GM12892 (cell line): ENCODE data around the gene HNRNPK.

ENCODE experiments used
- DNase-seq: peaks from one replicate; pipeline ENCODE4 v3.0.0; 2011; ENCODE audit not compliant: insufficient read length
- FAIRE-seq: peaks from 2 replicates; lab custom pipeline; 2011; peaks lifted over from hg19 to GRCh38; lab: Jason Lieb, UNC
- POLR2A ChIP-seq: IDR thresholded peaks from 2 replicates; pipeline ENCODE4 v1.6.1; 2011; ENCODE audit warnings: low read depth, low read length, control low read depth
- POLR2AphosphoS5 ChIP-seq: IDR thresholded peaks from 2 replicates; pipeline ENCODE4 v1.6.1; 2011; ENCODE audit warnings: low read depth, low read length, control low read depth
- TAF1 ChIP-seq: IDR thresholded peaks from 2 replicates; pipeline ENCODE4 v1.6.1; 2011; ENCODE audit warnings: low read depth, mild to moderate bottlenecking, control low read depth, low read length, borderline replicate concordance

HNRNPK gene

GRCh38 chr9:83991355-83991754 lies 11.3 kb upstream of the HNRNPK start:
- no peak for FAIRE-seq
- TF ChIP-seq POLR2AphosphoS5, result no peak
- no peak for TF ChIP-seq POLR2A
- no peak for TF ChIP-seq TAF1
- DNase-seq, result no peak

DNA sequence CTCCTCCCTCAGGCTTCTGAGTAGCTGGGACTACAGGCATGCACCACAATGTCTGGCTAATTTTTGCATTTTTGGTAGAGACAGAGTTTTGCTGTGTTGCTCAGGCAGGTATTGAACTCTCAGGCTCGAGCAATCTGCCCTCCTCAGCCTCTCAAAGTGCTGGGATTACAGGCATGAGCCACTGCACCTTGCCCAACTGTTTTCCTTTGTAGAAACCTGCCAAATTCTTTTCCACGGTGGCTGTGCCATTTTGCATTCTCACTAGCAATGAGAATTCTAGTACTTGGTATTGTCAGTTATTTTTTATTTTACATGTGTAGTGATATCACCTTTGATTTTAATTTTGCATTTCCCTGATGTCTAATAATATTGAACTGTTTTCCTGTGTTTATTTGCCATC lies 8.4 kb upstream of the HNRNPK start:
- DNase-seq (no peak), FAIRE-seq (no peak)
- TF ChIP-seq POLR2AphosphoS5 (no peak), TAF1 (no peak), POLR2A (no peak)

DNA sequence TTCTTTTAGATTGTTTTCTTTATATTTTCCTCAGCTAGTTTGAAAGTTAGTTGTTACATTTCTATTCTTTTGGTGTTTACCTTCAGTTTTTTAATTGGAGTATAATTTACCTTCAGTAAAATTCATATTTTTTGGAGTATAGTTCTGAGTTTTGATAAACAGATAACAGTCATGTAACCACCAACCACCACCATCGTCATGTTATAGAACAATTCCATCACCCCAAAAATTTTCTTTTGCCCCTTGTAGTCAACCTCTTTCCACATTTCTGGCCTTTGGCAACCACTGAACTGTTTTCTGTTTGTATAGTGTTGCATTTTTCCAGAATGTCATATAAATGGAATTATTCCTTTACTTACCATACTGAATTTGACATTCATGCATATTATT lies 7.4 kb upstream of the HNRNPK start:
- DNase-seq (no peak), FAIRE-seq (no peak)
- TF ChIP-seq POLR2A (no peak), TAF1 (no peak), POLR2AphosphoS5 (no peak)

DNA sequence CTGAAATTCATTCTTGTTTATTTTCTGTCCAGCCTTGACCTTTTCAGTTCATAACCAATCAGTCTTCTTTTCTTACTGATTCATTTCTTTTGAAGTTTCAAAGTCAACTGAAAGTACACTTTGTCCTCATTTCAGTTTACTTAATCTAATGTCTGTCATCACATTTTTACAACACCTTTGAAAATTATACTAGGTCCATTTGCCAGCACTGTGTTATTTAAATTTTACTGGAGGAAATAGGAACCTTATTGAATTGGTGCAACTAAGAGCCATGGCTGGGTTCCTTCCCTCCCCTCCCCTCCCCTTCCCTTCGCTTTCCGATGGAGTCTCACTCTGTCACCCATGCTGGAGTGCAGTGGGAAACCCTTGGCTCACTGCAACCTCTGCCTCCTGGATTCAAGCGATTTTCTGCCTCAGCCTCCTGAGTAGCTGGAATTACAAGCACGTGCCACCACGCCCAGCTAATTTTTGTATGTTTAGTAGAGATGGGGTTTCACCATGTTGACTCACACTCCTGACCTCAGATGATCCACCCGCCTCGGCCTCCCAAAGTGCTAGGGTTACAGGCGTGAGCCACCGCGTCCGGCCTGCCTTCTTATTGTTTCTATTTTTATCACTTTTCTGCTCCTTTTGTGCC lies 6.9 kb upstream of the HNRNPK start:
- TF ChIP-seq TAF1 (no peak), POLR2AphosphoS5 (no peak), POLR2A (no peak)
- no peak for FAIRE-seq
- DNase-seq, result no peak

DNA sequence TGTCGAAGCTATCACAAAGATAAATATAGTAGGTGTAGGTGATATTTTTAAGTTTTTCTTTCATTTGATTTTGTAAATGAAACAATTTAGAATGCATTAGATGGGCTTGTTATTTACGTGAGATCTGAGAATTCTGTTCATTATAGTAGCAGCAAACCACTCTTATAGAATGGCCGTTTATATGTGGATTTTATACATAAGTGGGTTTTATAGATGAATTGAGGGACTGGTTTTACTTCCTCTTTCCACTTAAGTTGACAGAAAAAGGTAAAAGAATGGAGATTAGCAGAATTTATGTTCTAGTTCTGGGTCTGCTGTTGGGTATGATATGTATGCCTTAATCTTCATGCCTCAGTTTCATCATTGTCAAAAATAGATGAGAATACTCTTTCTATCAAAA lies 6.2 kb upstream of the HNRNPK start:
- DNase-seq (no peak), FAIRE-seq (no peak)
- TF ChIP-seq TAF1 (no peak), POLR2AphosphoS5 (no peak), POLR2A (no peak)

DNA sequence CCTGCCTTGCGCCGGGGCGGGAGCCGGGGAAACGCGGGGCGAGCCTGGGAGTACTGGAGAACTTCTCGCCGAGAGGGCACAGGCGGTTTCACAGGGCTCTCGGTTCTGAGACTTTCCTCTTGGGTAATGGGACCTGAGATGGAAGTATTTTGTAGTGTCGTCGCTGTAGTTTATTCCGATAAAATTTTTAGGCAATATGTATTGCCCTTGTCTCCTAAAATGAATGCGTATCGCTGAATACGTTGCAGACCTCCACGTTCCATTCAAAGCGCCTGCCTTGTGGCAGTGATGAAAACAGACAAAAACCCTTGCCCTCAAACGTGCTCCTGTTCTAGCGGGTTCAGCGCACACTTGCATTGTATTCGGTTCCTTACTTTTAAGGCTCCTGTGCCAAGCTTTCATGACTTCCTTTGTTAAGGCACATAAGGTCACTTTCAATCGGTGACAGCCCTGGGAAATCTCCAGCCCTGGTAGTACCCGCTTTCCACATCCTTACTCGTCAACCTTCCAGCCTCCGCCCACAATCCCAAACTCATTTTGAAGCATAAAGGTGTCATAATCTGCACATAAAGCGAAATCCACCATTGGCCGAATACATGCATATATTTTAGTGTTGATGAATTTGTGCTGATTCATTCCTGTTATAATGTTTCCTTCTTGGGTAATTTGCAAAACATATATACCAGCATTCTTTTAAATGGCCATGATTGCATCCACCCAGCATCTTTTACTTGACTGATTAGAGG lies 1.3 kb upstream of the HNRNPK start:
- FAIRE-seq (peak; percentile 54), DNase-seq (no peak)
- TF ChIP-seq POLR2A (no peak), POLR2AphosphoS5 (0 out of 2 replicates have a peak, but pooled peaks have one; percentile 1)

GRCh38 chr9:83980395-83981125 lies 545 bp upstream of the HNRNPK start, which contains the start of gene RMI1:
Gene RMI1 (plus strand): TSS chr9:83980805. CDS start chr9:84000987, 20,182 bp downstream.
- DNase-seq, result peak; percentile 76
- peak; percentile 95 for FAIRE-seq
- peak; percentile 91 for TF ChIP-seq POLR2A
- peak; percentile 92 for TF ChIP-seq TAF1
- TF ChIP-seq POLR2AphosphoS5, result peak; percentile 98

- peak; percentile 72 for FAIRE-seq
- peak; percentile 57 for DNase-seq
- peak; percentile 94 for TF ChIP-seq TAF1
- TF ChIP-seq POLR2AphosphoS5, result no peak
Observed at GRCh38 chr9:83978992-83979811, 813 bp downstream of the HNRNPK start.

- no peak for DNase-seq
- TF ChIP-seq POLR2AphosphoS5, result no peak
- no peak for TF ChIP-seq TAF1
- TF ChIP-seq POLR2A, result no peak
- no peak for FAIRE-seq
Observed at GRCh38 chr9:83977196-83977595, 2.8 kb downstream of the HNRNPK start.

DNA sequence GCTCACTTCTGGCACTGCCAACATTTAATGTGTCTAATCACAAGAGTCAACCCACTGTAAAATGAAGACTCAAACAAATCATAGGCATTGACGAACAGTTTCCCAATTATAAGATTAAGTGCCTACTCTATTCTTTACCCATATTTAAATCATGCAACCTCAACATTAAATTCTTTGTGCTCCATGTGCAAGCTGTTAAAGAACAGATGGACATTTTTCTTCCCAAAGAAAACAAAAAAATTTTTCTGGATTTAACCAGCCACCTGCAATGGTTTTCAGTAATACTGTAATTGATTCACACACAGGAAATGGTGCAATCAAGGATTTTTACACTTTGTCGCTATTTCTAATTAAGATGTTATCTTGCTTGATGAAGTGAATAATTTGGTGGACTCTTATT lies 3.6 kb downstream of the HNRNPK start:
- no peak for FAIRE-seq
- TF ChIP-seq POLR2A (no peak), TAF1 (no peak), POLR2AphosphoS5 (no peak)
- no peak for DNase-seq

DNA sequence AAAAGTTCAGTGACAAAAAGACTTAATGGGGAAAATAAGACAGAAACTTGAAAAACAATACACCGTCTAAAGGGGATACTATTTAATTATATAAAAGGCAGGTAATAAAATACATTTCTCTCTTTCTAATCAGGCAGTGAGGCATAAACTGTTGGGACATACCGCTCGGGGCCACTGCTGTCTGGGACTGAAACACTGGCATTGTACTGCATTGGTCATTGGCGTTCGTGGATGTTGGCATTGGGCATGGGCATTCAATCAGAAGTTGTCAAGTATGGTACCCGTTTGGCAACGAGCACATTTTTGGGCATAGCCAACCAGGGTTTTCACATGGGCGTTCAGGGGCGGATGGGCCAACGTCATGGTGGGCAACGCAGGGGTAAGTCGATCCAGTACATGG lies 4.7 kb downstream of the HNRNPK start:
- DNase-seq, result no peak
- no peak for TF ChIP-seq TAF1
- peak; percentile 16; the same call in 1 of the 2 replicates for TF ChIP-seq POLR2AphosphoS5
- TF ChIP-seq POLR2A, result peak; percentile 46
- no peak for FAIRE-seq
